ENCODE measurements around the gene RALGAPA2. TPM values are rescaled to one million over a fixed set of nuclear protein-coding genes. Genes with fewer than 3 reads are reported as not detected.

Gene RALGAPA2
- polyA plus RNA-seq, 1 experiment: 2.2 TPM

- POLR2A ChIA-PET: no interaction called here
- TF ChIP-seq CTCF (IDR thresholded peaks at IDR 0.05; ENCODE audit: low read depth, low read length): no peak
- Histone ChIP-seq H3K4me3 (ENCODE audit: low read depth, low read length) (no peak overlapping the region), H3K27me3 (ENCODE audit: control insufficient read depth, insufficient read depth, low read length) (no peaks in the 10 kb centered on the region), H3K9me3 (ENCODE audit: control insufficient read depth, insufficient read depth, low read length) (no peaks in the 10 kb centered on the region), H3K27ac (ENCODE audit: low read depth, low read length) (no peak overlapping the region)
- CTCF ChIA-PET: interaction anchor here (0.6 to 2.0 kb wide), 2 partner anchors 10 to 71 kb away, joined by 3 to 6 read pairs; no protein-coding TSS in a partner anchor
- no peak for DNase-seq (ENCODE audit: low read depth, low spot score)
These were observed 47.5 kb downstream of the RALGAPA2 start for GRCh38 chr20:20664795-20665589.

GRCh38 chr20:20663841-20664240 is 48.6 kb downstream of the RALGAPA2 start:
- Histone ChIP-seq H3K27ac (ENCODE audit: low read depth, low read length) (no peak overlapping the region), H3K4me3 (ENCODE audit: low read depth, low read length) (no peak overlapping the region), H3K27me3 (ENCODE audit: control insufficient read depth, insufficient read depth, low read length) (no peaks in the 10 kb centered on the region), H3K9me3 (ENCODE audit: control insufficient read depth, insufficient read depth, low read length) (no peaks in the 10 kb centered on the region)
- ChIA-PET POLR2A (no interaction called here), CTCF (no interaction called here)
- TF ChIP-seq CTCF (IDR thresholded peaks at IDR 0.05; ENCODE audit: low read depth, low read length): no peak
- no peak for DNase-seq (ENCODE audit: low read depth, low spot score)

- POLR2A ChIA-PET: no interaction called here
- CTCF ChIA-PET: interaction anchor here (1.1 kb wide), 1 partner anchor 66 kb away, joined by 3 read pairs; no protein-coding TSS in a partner anchor
- H3K9me3 ChIP-seq (ENCODE audit: control insufficient read depth, insufficient read depth, low read length): no peaks in the 10 kb centered on the region
These were observed 53.5 kb downstream of the RALGAPA2 start for GRCh38 chr20:20658871-20659431.

GRCh38 chr20:20658123-20658522 is 54.3 kb downstream of the RALGAPA2 start:
- Histone ChIP-seq H3K27me3 (ENCODE audit: control insufficient read depth, insufficient read depth, low read length) (no peaks in the 10 kb centered on the region), H3K27ac (ENCODE audit: low read depth, low read length) (no peak overlapping the region), H3K9me3 (ENCODE audit: control insufficient read depth, insufficient read depth, low read length) (no peaks in the 10 kb centered on the region), H3K4me3 (ENCODE audit: low read depth, low read length) (no peak overlapping the region)
- TF ChIP-seq CTCF (IDR thresholded peaks at IDR 0.05; ENCODE audit: low read depth, low read length): no peak
- POLR2A ChIA-PET: no interaction called here
- CTCF ChIA-PET: interaction anchor here (1.1 kb wide), 1 partner anchor 65 kb away, joined by 3 read pairs; no protein-coding TSS in a partner anchor
- no peak for DNase-seq (ENCODE audit: low read depth, low spot score)

More at GRCh38 chr20:20658871-20659431, 53.5 kb downstream of the RALGAPA2 start:
- Histone ChIP-seq H3K27me3 (ENCODE audit: control insufficient read depth, insufficient read depth, low read length) (no peaks in the 10 kb centered on the region), H3K4me3 (ENCODE audit: low read depth, low read length) (no peak overlapping the region), H3K27ac (ENCODE audit: low read depth, low read length) (no peak overlapping the region)
- TF ChIP-seq CTCF (IDR thresholded peaks at IDR 0.05; ENCODE audit: low read depth, low read length): no peak
- no peak for DNase-seq (ENCODE audit: low read depth, low spot score)

- ChIA-PET CTCF (no interaction called here), POLR2A (no interaction called here)
- no peak for TF ChIP-seq CTCF (IDR thresholded peaks at IDR 0.05; ENCODE audit: low read depth, low read length)
- Histone ChIP-seq H3K27me3 (ENCODE audit: control insufficient read depth, insufficient read depth, low read length) (no peaks in the 10 kb centered on the region), H3K4me3 (ENCODE audit: low read depth, low read length) (no peak overlapping the region), H3K27ac (ENCODE audit: low read depth, low read length) (no peak overlapping the region), H3K9me3 (ENCODE audit: control insufficient read depth, insufficient read depth, low read length) (no peaks in the 10 kb centered on the region)
- DNase-seq (ENCODE audit: low read depth, low spot score): no peak
These were observed 55.4 kb downstream of the RALGAPA2 start for GRCh38 chr20:20657092-20657491.
